ENCODE results near the gene ASGR2. TPM values are rescaled to one million over a fixed set of nuclear protein-coding genes. Genes with fewer than 3 reads are reported as not detected.
"Not testable (repeated sequence)": the region's sequence is repeated elsewhere in the genome, so short reads cannot be mapped to it uniquely, and the experiment has no call there.

The ASGR2 gene, protein sequence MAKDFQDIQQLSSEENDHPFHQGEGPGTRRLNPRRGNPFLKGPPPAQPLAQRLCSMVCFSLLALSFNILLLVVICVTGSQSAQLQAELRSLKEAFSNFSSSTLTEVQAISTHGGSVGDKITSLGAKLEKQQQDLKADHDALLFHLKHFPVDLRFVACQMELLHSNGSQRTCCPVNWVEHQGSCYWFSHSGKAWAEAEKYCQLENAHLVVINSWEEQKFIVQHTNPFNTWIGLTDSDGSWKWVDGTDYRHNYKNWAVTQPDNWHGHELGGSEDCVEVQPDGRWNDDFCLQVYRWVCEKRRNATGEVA
- 0.30 TPM for total RNA-seq
- long read RNA-seq, result 0 reads

DNA sequence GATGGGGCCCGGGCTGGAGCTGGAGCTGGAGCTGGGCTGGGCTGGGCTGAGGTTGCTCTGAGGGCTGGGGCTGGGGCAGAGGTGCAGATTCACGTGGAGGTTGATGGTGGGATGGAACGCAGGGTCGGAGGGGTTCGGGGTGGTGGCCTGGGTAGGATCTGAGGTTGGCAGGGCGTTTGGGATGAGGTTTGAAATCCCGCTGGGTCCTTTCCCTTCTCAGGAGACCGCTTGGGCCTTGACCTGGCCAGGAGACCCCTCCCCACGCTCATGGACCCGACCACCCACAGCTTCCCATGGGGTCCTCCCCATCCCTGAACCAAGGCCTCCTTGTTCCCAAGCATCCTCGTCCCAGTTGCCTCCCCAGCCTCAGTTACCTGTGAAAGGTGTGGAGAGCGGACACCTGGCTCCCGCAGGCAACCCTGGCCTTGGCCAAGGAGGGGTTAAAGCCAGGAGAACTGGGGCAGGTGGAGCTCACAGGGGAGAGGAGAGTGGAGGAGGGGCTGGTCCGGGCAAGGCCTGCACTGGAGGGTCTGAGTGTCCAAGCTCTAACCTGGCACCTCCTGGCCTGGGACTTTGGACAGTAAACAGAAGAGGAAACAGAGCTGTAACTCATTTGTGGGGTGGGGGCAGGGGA lies at the start of gene ASGR2:
TSS of gene ASGR2 (minus strand) at position 582 of the 634 bp plus-strand sequence. CDS start 582 bp downstream, outside the sequence.
- ATAC-seq (no peak), DNase-seq (no peak)
- intact Hi-C loops (cut with micrococcal nuclease), result no loop called here

DNA sequence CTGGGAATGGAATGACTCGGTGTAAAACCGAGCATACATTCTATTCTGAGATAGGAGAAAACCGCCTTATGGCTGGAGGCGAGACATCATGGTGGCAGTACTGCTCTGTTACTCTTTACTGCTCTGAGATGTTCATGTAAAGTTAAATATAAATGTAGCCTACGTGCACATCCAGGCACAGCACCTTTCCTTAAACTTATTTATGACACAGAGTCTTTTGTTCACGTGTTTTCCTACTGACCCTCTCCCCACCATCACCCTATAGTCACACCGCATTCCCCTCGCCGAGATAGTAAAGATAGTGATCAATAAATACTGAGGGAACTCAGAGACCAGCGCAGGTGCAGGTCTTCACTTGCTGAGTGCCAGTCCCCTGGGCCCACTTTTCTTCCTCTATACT lies 44.9 kb upstream of the ASGR2 start:
- intact Hi-C loops (cut with micrococcal nuclease); DNase-seq; ATAC-seq: not testable (repeated sequence)

DNA sequence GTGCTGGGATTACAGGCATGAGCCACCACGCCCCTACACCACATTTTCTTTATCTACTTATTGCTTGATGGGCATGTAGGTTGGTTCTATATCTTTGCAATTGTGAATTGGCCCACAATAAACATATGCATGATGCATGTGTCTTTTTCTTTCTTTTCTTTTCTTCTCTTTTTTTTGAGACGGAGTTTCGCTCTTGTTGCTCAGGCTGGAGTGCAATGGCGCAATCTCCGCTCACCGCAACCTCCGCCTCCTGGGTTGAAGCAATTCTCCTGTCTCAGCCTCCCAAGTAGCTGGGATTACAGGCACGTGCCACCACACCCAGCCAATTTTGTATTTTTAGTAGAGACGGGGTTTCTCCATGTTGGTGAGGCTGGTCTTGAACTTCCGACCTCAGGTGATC lies 43.8 kb upstream of the ASGR2 start:
- intact Hi-C loops (cut with micrococcal nuclease); ATAC-seq; DNase-seq: not testable (repeated sequence)

DNA sequence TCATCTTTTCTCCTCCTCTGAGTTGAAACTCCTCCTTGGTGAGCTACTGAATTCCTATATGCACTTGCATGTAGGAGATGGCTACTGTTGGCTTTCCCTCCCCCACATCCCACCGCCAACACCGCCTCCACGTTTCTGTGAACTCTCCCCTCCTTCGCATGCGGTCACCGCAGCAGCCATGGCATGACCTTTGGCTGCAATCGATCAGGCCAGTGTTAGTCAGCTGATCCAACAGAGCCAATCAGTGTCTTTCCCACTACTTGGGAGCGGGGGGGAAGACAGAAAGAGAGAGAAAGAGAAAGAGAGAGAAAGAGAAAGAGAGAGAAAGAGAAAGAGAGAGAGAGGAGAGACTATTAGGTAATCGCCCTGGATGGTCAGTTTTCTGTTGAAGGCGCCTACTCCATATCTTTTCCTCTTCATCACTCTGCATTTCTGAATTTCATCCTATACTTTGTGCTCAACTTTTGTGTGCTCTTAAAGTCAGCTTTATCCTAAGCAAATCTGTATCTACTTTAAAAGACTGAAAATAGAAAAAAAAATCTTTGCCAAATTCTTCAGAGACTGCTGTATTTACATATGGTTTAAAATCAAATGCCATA lies 41.8 kb upstream of the ASGR2 start:
- no peak for ATAC-seq
- intact Hi-C loops (cut with micrococcal nuclease), result no loop called here

DNA sequence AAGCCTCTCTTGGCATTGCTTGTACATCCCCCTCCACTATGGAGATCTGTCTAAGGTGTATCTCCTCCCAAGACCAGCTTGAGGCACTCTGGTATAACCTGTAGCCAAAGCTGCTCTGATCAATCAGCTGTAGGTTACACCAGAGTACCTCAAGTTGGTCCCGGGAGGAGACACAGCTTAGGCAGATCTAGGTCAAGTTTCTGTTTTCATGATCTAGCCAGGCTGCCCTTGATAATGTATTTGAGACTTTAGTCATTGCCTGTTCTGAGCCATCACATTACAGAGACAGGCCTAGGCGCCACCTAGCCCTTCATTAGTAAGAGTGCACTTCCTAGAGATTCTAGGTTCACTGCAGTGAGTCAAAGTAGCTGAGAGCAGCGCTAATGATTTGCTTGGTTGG lies 33.1 kb upstream of the ASGR2 start:
- intact Hi-C loops (cut with micrococcal nuclease), result no loop called here
- DNase-seq (no peak), ATAC-seq (no peak)

More for the DNA sequence above, 41.8 kb upstream of the ASGR2 start:
- no peak for DNase-seq

DNA sequence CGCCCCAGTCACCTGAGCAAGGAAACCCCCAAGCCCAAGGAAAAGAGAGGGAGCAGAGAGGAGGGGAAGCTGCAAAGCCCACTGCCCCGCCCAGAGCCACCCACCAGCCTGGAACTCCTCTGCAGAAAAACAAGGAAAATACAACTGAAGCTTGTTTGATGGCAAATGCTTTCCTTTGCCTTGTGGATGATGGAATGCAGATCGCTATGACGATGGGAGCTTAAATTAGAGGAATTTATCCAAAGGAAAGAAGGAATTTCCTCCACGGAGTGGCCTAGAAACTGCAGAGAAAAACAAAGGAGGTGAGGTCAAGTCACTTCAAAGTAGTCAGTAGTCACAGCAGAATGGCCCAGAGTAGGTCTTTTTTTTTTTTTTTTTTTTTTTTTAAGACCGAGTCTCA lies 31.5 kb upstream of the ASGR2 start:
- ATAC-seq (no peak), DNase-seq (no peak)
- intact Hi-C loops (cut with micrococcal nuclease), result no loop called here

DNA sequence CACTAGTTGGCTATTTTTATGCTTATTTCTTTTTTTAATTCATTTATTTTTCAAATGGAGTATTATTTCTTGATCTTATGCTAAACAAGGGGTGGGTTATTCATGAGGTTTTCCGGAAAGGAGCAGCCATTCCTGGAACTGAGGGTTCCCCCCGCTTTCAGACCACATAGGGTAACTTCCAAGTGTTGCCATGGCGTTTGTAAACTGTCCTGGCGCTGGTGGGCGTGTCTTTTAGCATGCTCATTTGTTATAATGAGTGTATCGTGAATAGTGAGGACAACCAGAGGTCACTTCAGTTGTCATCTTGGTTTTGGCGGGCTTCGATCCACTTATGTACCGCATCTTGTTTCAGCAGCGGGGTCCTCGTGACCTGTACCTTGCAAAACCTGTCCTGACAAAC lies 29.6 kb upstream of the ASGR2 start:
- ATAC-seq (no peak), DNase-seq (no peak)
- intact Hi-C loops (cut with micrococcal nuclease), result no loop called here

DNA sequence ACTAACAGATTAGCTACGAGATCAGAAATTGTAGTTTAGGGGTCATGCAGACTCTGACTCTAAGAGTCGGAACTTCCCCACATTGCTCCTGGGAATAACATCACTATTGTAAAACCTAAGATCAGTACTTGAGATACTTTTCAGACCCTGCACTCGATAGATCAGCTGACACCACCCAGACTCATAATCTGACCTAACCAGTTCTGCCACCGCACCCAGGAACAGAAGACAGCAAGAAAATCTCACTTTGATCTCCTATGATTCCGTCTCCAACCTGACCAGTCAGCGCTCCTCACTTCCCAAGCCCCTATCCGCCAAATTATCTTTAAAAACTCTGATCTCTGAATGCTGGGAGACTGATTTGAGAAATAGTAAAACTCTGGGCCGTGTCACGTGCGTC lies 27.2 kb upstream of the ASGR2 start:
- intact Hi-C loops (cut with micrococcal nuclease), result no loop called here
- DNase-seq, result no peak
- ATAC-seq, result no peak

DNA sequence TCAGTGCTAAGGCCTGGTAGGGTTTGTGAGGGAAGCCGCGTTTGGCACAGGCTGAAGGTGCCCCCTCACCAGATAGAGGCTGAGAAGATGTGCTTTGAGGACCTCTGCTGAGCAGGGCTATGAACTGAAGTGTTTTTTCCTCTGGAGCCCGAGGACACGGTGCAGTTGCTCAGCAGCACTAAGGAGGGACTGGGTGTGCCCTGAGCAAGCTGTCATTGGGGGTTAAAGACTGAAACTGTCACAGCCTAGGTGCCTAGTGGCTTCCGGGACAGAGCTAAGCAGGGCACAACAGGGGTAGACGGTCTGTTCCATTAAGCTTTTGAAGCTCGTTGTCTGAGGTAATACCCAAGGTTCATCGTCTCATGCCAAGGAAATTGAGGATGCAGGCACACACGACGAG lies 24.8 kb upstream of the ASGR2 start:
- intact Hi-C loops (cut with micrococcal nuclease), result loop anchor here (5.0 kb wide), 1 partner anchor 92 kb away; no protein-coding TSS in a partner anchor
- ATAC-seq (no peak), DNase-seq (no peak)

DNA sequence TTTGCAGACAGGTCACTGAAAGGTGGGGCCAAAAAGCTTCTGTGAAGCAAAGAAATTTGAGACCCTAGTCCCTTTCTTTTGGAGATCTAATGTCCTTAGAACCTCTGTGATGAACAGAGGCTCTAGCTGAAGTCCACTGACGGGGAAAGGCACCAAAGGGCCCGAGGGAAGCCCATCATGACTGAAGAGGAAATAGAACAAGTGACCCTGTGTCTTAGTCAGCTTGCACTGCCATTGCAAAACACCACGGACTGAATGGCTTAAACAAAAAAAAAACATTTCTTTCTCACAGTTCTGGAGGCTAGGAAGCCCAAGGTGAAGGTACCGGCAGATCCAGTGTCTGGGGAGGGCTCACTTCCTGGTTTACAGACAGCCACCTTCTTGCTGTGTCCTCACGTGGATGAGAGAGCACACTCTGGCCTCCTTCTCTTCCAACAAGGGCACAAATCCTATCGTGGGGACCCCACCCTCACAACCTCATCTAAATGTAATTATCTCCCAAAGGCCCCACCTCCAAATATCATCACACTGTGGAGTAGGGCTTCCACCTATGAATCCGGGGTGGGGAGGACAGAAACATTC lies 24.3 kb upstream of the ASGR2 start:
- intact Hi-C loops (cut with micrococcal nuclease), result loop anchor here (5.0 kb wide), 1 partner anchor 92 kb away; no protein-coding TSS in a partner anchor
- DNase-seq, result no peak
- no peak for ATAC-seq

DNA sequence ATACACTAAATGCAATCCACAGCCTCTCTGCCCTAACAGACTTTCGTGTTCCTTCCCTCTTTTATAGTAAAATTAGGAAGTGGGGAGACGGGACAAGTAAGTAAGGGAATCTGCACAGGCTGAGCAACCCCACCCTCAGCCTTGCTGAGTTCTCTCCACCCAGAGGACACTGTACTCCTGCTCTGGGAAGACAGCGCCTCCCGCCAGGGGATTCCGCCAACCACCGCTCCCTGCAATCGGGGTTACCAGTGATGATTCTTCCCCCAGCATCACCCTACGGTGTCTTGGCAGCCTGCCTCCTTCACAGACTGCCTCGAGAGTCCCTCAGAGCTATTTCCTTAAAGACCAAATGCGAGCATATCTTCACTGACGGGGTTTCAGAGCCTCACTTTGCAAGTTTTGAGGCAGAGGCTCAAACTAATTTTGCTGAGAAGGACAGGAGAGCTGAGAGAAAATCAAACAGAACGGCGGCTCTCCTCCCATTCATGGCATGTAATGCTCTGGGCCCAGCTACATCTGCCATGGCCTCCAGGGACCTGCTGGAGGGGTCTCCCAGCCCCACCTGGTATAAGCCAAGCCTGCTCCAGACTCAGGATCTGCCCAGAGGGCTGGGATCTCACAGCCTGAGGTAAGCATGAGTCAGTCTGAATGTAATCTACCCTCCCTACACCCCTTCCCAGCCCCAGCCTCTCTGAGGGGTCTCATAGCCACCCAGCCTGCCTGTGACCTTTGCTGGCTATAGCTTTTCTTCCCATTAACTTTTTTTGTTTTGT lies 22.7 kb upstream of the ASGR2 start:
- intact Hi-C loops (cut with micrococcal nuclease), result loop anchor here (5.0 kb wide), 1 partner anchor 90 kb away; no protein-coding TSS in a partner anchor
- ATAC-seq (peak; percentile 62), DNase-seq (peak; percentile 41)

DNA sequence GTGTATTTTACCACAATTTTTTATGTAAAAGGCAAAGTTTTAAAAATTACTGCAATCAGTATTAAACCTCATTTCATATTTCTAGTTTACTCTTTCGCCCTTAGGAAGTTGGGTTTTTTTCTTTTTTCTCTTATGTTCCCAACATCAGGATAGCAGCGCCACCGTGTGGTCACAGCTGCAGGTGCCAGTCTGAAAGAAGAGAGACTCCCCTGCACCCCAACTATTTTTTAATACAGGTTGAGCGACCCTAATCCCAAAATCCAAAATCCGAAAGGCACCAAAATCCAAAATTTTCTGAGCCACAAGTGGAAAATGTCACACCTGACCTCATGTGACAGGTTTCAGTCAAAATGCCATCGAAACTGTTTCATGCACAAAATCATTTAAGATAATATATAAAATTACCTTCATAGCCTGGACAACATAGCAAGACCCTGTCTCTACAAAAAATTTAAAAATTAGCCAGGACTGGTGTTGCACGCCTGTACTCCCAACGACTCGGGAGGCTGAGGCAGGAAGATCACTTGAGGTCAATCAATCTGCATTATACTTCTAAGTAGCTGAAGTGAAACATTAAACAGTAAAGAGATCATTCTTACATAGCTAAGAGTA lies 21.8 kb upstream of the ASGR2 start:
- intact Hi-C loops (cut with micrococcal nuclease), result loop anchor here (5.0 kb wide), 1 partner anchor 89 kb away; no protein-coding TSS in a partner anchor
- DNase-seq (peak; percentile 87), ATAC-seq (no peak)

DNA sequence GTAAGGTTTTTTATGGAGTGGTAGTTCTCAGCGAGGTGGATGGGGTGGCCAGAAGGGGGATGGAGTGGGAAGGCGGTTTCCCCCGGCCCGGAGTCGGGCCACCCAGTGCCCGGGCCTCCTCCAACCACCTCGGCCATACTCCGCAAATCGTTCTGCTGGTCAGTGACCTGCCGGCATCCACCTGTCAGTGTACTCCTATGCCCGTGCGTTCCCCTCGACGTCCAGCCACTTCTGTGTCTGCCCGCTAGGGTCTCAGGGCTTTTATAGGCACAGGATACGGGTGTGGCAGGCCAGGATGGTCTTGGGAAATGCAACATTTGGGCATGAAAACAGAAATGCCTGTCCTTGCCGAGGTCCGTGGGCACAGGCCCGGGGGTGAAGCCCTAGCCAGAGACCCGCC lies 19.3 kb upstream of the ASGR2 start:
- ATAC-seq, result no peak
- intact Hi-C loops (cut with micrococcal nuclease), result no loop called here
- no peak for DNase-seq

DNA sequence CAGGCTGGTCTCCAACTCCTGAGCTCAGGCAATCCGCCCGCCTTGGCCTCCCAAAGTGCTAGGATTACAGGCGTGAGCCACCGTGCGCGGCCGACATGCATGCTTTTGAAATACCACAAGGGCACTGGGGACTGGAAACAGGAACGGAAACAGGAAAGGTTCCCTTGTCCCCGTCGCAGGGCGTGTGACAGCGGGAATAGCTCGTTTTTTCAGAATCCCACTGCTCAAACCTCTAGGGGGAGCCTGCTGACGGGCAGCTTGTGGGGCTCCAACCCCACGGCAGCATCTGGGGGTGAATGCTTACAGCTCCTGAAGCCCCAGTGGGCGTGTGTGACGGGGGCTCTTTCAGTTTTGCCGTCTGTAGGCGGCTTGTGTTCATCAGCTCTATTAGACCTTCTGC lies 18.8 kb upstream of the ASGR2 start:
- DNase-seq, result peak; percentile 57
- intact Hi-C loops (cut with micrococcal nuclease), result no loop called here
- ATAC-seq, result peak; percentile 48

DNA sequence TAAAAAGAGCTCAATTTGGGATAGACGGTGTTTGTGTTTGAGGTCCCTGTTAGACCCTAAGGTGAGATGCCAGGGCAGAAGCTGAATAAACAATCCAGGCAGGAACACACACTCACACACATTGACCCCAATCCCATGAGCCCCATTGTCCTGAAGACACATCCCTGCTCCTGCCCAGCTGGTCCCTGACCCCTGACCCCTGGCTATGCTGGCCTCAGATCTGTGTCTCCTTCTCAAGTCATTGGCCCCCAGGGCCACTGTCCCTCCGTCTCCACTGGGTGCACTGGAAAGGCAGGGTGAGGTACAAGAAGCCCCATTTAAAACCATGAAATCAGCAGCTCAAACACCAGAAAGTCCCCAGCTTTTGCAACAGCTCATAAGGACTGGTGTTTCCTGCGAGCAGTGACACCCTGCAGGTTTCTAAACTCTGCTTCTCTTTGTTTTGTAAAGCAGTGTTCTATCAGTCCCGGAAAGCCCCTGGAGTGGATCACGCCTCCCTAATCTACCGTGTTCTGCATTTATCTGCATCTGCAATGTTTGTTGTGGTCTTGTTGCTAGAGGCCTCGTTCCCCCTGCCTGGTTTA lies 18.0 kb upstream of the ASGR2 start:
- peak; percentile 21 for ATAC-seq
- peak; percentile 46 for DNase-seq

DNA sequence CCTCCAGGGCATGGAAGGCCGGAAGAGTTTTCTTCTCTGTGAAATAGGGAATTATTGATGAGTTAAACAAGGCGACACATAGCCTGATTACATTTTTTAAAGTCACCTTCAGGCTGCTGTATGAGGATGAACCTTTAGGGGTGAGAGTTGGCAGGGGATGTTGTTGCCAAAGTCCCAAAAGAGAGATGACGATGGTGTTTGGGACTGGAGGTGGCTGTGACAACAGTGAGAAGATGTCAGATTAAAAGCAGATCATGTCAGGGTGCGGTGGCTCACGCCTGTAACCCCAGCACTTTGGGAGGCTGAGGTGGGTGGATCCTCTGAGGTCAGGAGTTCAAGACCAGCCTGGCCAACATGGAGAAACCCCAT lies 16.8 kb upstream of the ASGR2 start:
- DNase-seq (no peak), ATAC-seq (no peak)
- intact Hi-C loops (cut with micrococcal nuclease), result no loop called here

More for the DNA sequence above, 18.0 kb upstream of the ASGR2 start:
- intact Hi-C loops (cut with micrococcal nuclease), result no loop called here

DNA sequence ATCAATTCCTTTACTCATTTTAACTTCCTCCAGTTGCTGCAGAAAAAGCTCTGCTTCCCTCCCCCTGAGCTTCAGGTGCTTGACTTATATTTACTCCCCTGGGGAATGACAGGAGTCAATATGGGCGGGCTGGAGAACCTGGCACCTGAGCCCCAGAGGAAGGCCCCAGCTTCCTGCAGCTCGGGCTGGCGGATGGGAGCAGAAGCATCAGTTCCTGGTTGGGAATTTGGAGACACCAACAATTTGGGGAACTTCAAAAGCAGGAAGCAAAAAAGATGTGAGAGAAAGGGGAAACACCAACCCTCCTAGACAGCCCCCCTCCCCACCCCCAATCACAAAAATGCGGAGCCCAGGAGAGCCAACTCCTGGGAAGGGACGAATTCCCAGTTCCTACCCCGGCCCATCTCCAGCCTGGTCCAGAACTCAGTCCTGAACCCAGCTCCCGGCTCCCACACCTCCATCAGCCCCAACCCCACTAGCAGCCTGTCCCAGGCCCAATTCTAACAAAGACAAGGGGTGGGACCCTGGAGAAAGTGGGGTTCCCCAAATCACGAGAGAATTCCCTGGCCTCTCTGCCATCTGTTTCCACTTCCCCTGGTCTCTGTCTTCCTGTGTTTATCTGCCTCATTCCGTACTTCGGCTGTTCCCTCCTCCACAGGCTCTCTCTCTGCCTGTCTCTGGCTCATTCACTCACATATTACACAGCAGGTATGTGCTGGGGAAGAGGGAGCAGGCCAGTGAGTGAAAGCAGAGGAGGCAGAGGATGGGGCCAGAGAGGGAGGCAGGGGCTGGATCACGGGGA lies 16.2 kb upstream of the ASGR2 start:
- DNase-seq (no peak), ATAC-seq (peak; percentile 58)
- intact Hi-C loops (cut with micrococcal nuclease), result no loop called here

DNA sequence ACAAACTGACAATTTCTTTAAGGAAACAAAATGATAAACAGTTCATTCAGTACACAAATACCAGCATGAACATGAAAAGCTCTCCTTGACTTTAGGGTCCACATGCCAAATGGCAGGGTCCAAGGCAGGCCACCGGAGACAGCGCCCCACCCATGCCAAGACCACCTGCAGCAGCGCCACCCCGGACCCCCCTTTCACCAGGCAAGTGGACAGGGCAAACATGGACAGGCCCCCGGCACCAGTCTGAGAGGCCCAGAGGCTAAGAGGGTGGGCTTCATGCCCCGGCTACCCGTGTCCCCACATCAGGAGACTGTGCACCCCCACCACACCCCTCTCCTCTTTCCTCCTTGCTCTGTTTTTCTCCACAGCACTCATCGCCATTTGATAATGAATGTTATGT lies 14.7 kb upstream of the ASGR2 start:
- no peak for DNase-seq
- no peak for ATAC-seq

More for the DNA sequence above, 14.7 kb upstream of the ASGR2 start:
- intact Hi-C loops (cut with micrococcal nuclease), result no loop called here

Measured in left ventricle myocardium superior (tissue), 1 donor.